Peyer's patch (tissue), 4 donors: Measurements from ENCODE around the gene TENT4A.

Experiments used
- POLR2A ChIP-seq, 2 donors: fragments of 450-650 bp; IDR thresholded peaks; one replicate each; pipeline ENCODE4 v1.5.1; 2017; ENCODE audit warnings: antibody characterized with exemption in 2 of 2, mild to moderate bottlenecking in 2 of 2, moderate library complexity in 2 of 2
- TF ChIP-seq, protein P1 (sequence below), 6 experiments: fragments of 450-650 bp in 4 of 6; fragments of 200-600 bp in 2 of 6; sonication (generic) in 1 of 6; IDR thresholded peaks; one replicate each; pipeline ENCODE4 v1.5.1; 2017 to 2019; ENCODE audit warnings: antibody characterized with exemption in 6 of 6, mild to moderate bottlenecking in 3 of 6, moderate library complexity in 1 of 6

DNA sequence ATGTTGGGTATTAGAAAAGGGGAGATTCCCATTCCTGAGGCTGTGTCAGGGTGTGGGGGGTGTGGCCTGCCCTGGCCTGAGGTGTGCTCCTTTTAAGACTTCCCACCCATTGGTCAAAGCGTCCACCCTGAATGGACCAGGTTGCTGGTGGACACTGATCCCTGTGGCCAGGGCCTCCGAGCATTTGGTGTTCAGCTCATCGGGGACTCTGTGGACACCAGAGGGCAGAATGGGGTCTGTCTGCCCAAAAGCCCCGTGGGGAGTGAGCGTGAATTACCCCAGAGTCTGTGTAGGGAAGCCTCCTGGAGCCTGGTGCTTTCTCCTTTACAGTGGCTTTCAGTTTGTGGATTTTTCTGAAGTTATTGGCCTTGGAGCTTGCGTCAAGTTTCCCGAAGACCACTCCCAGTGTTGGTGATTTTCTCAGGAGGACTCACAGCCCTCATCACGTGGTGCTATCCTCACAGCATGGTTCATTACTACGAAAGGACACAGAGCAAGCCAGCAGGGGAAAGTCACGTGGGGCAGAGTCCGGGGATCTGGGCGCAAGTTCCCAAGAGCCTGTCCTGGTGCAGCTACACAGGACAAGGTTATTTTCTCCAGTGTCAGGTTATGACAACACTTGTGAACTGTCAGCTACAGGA, 55.5 kb downstream of the TENT4A start:
- TF ChIP-seq, protein P1, sequence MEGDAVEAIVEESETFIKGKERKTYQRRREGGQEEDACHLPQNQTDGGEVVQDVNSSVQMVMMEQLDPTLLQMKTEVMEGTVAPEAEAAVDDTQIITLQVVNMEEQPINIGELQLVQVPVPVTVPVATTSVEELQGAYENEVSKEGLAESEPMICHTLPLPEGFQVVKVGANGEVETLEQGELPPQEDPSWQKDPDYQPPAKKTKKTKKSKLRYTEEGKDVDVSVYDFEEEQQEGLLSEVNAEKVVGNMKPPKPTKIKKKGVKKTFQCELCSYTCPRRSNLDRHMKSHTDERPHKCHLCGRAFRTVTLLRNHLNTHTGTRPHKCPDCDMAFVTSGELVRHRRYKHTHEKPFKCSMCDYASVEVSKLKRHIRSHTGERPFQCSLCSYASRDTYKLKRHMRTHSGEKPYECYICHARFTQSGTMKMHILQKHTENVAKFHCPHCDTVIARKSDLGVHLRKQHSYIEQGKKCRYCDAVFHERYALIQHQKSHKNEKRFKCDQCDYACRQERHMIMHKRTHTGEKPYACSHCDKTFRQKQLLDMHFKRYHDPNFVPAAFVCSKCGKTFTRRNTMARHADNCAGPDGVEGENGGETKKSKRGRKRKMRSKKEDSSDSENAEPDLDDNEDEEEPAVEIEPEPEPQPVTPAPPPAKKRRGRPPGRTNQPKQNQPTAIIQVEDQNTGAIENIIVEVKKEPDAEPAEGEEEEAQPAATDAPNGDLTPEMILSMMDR (IDR thresholded peaks at IDR 0.05), result no peak
- TF ChIP-seq POLR2A (IDR thresholded peaks at IDR 0.05), result no peak
